GM23248 (cell line): ENCODE measurements around the gene UPK1A. TPM values are rescaled to one million over a fixed set of nuclear protein-coding genes. Genes with fewer than 3 reads are reported as not detected.

Source experiments
- DNase-seq: peaks from one replicate; pipeline ENCODE4 v3.0.0-alpha.2; 2015
- H2AFZ ChIP-seq: fragments of 200-600 bp; sonication (generic); 2 replicates; pipeline ENCODE4 v1.6.1; 2016; ENCODE audit warnings: antibody characterized with exemption
- H3F3A ChIP-seq: fragments of 200-600 bp; sonication (generic); 2 replicates; pipeline ENCODE4 v1.6.1; 2016; ENCODE audit warnings: mild to moderate bottlenecking, antibody characterized with exemption, mixed run types; ENCODE audit not compliant: insufficient read depth
- H3K27ac ChIP-seq: fragments of 200-600 bp; sonication (generic); 2 replicates; pipeline ENCODE4 v1.5.1; 2016; ENCODE audit warnings: mild to moderate bottlenecking
- H3K27me3 ChIP-seq: fragments of 200-600 bp; sonication (generic); replicated peaks from 2 replicates; pipeline ENCODE4 v1.6.1; 2016; ENCODE audit warnings: mild to moderate bottlenecking; ENCODE audit not compliant: insufficient read depth
- H3K36me3 ChIP-seq: fragments of 200-600 bp; sonication (generic); 2 replicates; pipeline ENCODE4 v1.6.1; 2016; ENCODE audit warnings: low read depth, mild to moderate bottlenecking
- H3K4me1 ChIP-seq: fragments of 200-600 bp; sonication (generic); 2 replicates; pipeline ENCODE4 v1.6.1; 2016; ENCODE audit warnings: mild to moderate bottlenecking; ENCODE audit not compliant: insufficient read depth
- H3K4me2 ChIP-seq: fragments of 200-600 bp; sonication (generic); one replicate; pipeline ENCODE4 v1.6.1; 2016; ENCODE audit warnings: mild to moderate bottlenecking; ENCODE audit not compliant: unreplicated experiment
- H3K4me3 ChIP-seq: fragments of 200-600 bp; sonication (generic); 2 replicates; pipeline ENCODE4 v1.5.1; 2016; ENCODE audit warnings: mild to moderate bottlenecking
- H3K79me2 ChIP-seq: fragments of 200-600 bp; sonication (generic); 2 replicates; pipeline ENCODE4 v1.6.1; 2016; ENCODE audit warnings: mild to moderate bottlenecking; ENCODE audit not compliant: insufficient read depth
- H3K9ac ChIP-seq: fragments of 200-600 bp; sonication (generic); 2 replicates; pipeline ENCODE4 v1.6.1; 2016; ENCODE audit warnings: mild to moderate bottlenecking
- H3K9me2 ChIP-seq: fragments of 200-600 bp; sonication (generic); 2 replicates; pipeline ENCODE4 v1.6.1; 2016; ENCODE audit warnings: mixed run types, mild to moderate bottlenecking, moderate library complexity; ENCODE audit not compliant: insufficient read depth
- H3K9me3 ChIP-seq: fragments of 200-600 bp; sonication (generic); one replicate; pipeline ENCODE4 v1.6.1; 2017; ENCODE audit warnings: low read depth
- H4K20me1 ChIP-seq: fragments of 200-600 bp; sonication (generic); 2 replicates; pipeline ENCODE4 v1.6.0; 2016; ENCODE audit not compliant: insufficient read depth
- EZH2 ChIP-seq: fragments of 200-600 bp; sonication (generic); IDR thresholded peaks from 2 replicates; pipeline ENCODE4 v1.6.1; 2018; ENCODE audit warnings: antibody characterized with exemption, mild to moderate bottlenecking; ENCODE audit not compliant: insufficient read depth, poor library complexity, severe bottlenecking
- EZH2phosphoT487 ChIP-seq: fragments of 200-600 bp; sonication (generic); IDR thresholded peaks from 2 replicates; pipeline ENCODE4 v1.6.1; 2018; ENCODE audit warnings: antibody characterized with exemption, moderate library complexity, mild to moderate bottlenecking, low read depth; ENCODE audit not compliant: insufficient read depth
- WGBS, 2 experiments: methylation state at CpG; one replicate each; pipeline ENCODE4 v1.1.6; 2015 to 2017; ENCODE audit warnings: low lambda C conversion rate in 2 of 2, low coverage in 1 of 2; ENCODE audit errors: missing lambda C conversion rate in 2 of 2; 5-methylcytosine and 5-hydroxymethylcytosine counted together
- in situ Hi-C: fragments of 300-500 bp; cut with MboI; formaldehyde crosslinking; loops from 2 replicates; pipeline ENCODE4 v1.15.0; 2020
- polyA plus RNA-seq: library from polyadenylated mRNA; unstranded; fragments of >200 nt; fragmentation: Nextera tagmentation; extraction: Ambion mirVana; gene quantifications from 2 replicates; pipeline ENCODE4 v1.2.1, GENCODE V29; 2016
- total RNA-seq: library from RNA; depleted of rRNA; stranded (reverse); fragments of >200 nt; shearing (Covaris generic); gene quantifications from 2 replicates; pipeline ENCODE4 v1.2.3, GENCODE V29; 2014; rRNA removed

Gene UPK1A
- total and polyA plus RNA-seq, 2 experiments from 2014 or later, result not detected

- H3K36me3 ChIP-seq, result peaks cover 25% of the 10 kb centered on the region; the same call in 1 of the 2 replicates
- in situ Hi-C loops, result no loop called here
- no peak overlapping the region for H2AFZ ChIP-seq
- H3K79me2 ChIP-seq, result peaks cover 37% of the 10 kb centered on the region
- no peaks in the 10 kb centered on the region for H3K27me3 ChIP-seq
- no peak overlapping the region for H3K27ac ChIP-seq
- no peaks in the 10 kb centered on the region for H3K9me3 ChIP-seq
- TF ChIP-seq EZH2phosphoT487 (no peak), EZH2 (no peak)
- WGBS, 2 experiments, result 98 to 99% methylated on average over 12 of the region's 12 CpGs
- no peak overlapping the region for H3K4me2 ChIP-seq
- H3F3A ChIP-seq, result no peaks in the 10 kb centered on the region
- H4K20me1 ChIP-seq, result no peaks in the 10 kb centered on the region
- H3K9me2 ChIP-seq, result no peaks in the 10 kb centered on the region
- no peak overlapping the region for H3K9ac ChIP-seq
- H3K4me3 ChIP-seq, result no peak overlapping the region
- no peaks in the 10 kb centered on the region for H3K4me1 ChIP-seq
- no peak for DNase-seq
These were observed 58.2 kb downstream of the UPK1A start for GRCh38 chr19:35724560-35724959.

GRCh38 chr19:35725216-35725861, 59.0 kb downstream of the UPK1A start:
- Histone ChIP-seq H3K4me3 (no peak overlapping the region), H3K36me3 (peaks cover 28% of the 10 kb centered on the region; the same call in 1 of the 2 replicates), H3K9me3 (no peaks in the 10 kb centered on the region), H4K20me1 (no peaks in the 10 kb centered on the region), H3K27ac (no peak overlapping the region), H3K79me2 (peaks cover 29% of the 10 kb centered on the region), H3K27me3 (no peaks in the 10 kb centered on the region), H3K9ac (no peak overlapping the region), H3K4me1 (no peaks in the 10 kb centered on the region), H3K4me2 (no peak overlapping the region), H2AFZ (no peak overlapping the region), H3F3A (no peaks in the 10 kb centered on the region), H3K9me2 (no peaks in the 10 kb centered on the region)
- no peak for DNase-seq
- in situ Hi-C loops, result no loop called here
- no peak for TF ChIP-seq EZH2phosphoT487
- no peak for TF ChIP-seq EZH2
- WGBS, 2 experiments, result 92 to 93% methylated on average over 20 to 23 of the region's 23 CpGs

- TF ChIP-seq EZH2phosphoT487 (no peak), EZH2 (no peak)
- H3K9ac ChIP-seq, result no peak overlapping the region
- no peaks in the 10 kb centered on the region for H3K9me3 ChIP-seq
- no peaks in the 10 kb centered on the region for H3F3A ChIP-seq
- no peak overlapping the region for H3K4me2 ChIP-seq
- WGBS, 2 experiments, result 92 to 96% methylated on average over 25 of the region's 25 CpGs
- H3K36me3 ChIP-seq, result peaks cover 36% of the 10 kb centered on the region; the same call in 1 of the 2 replicates
- H3K79me2 ChIP-seq, result peaks cover 13% of the 10 kb centered on the region; the same call in 1 of the 2 replicates
- no peaks in the 10 kb centered on the region for H3K9me2 ChIP-seq
- no peaks in the 10 kb centered on the region for H4K20me1 ChIP-seq
- in situ Hi-C loops, result no loop called here
- H3K27me3 ChIP-seq, result no peaks in the 10 kb centered on the region
- H3K4me1 ChIP-seq, result no peaks in the 10 kb centered on the region
- H3K4me3 ChIP-seq, result no peak overlapping the region
- H3K27ac ChIP-seq, result no peak overlapping the region
- no peak overlapping the region for H2AFZ ChIP-seq
- DNase-seq, result no peak
These were observed 61.0 kb downstream of the UPK1A start for GRCh38 chr19:35727053-35727955.

Other genes starting within 250 kb of the UPK1A start
- gene FFAR2, start 218.3 kb upstream of the UPK1A start, total RNA-seq, result not detected in 2 replicates
- gene FFAR2, start 218.3 kb upstream of the UPK1A start, polyA plus RNA-seq, result not detected in 2 replicates
- not detected in 2 replicates for gene KRTDAP, start 176.1 kb upstream of the UPK1A start, total RNA-seq
- gene KRTDAP, start 176.1 kb upstream of the UPK1A start, polyA plus RNA-seq, result not detected in 2 replicates
- gene DMKN, start 152.9 kb upstream of the UPK1A start, total RNA-seq, result 20.0 and 25.4 TPM in 2 replicates
- 30.9 and 34.5 TPM in 2 replicates for gene DMKN, start 152.9 kb upstream of the UPK1A start, polyA plus RNA-seq
- 3.2 and 4.3 TPM in 2 replicates for gene SBSN, start 138.2 kb upstream of the UPK1A start, total RNA-seq
- 7.9 and 8.8 TPM in 2 replicates for gene SBSN, start 138.2 kb upstream of the UPK1A start, polyA plus RNA-seq
- gene GAPDHS, start 133.1 kb upstream of the UPK1A start, total RNA-seq, result not detected in 2 replicates
- gene GAPDHS, start 133.1 kb upstream of the UPK1A start, polyA plus RNA-seq, result not detected in 2 replicates
- gene TMEM147, start 120.9 kb upstream of the UPK1A start, total RNA-seq, result 108 and 129 TPM in 2 replicates
- 203 and 214 TPM in 2 replicates for gene TMEM147, start 120.9 kb upstream of the UPK1A start, polyA plus RNA-seq
- not detected in 2 replicates for gene ATP4A, start 102.9 kb upstream of the UPK1A start, total RNA-seq
- gene ATP4A, start 102.9 kb upstream of the UPK1A start, polyA plus RNA-seq, result not detected in 2 replicates
- gene PMIS2, start 80.3 kb upstream of the UPK1A start, total RNA-seq, result not detected in 2 replicates
- not detected in 2 replicates for gene PMIS2, start 80.3 kb upstream of the UPK1A start, polyA plus RNA-seq
- 8.5 and 10.1 TPM in 2 replicates for gene HAUS5, start 53.8 kb upstream of the UPK1A start, total RNA-seq
- 7.4 and 9.6 TPM in 2 replicates for gene HAUS5, start 53.8 kb upstream of the UPK1A start, polyA plus RNA-seq
- 57.3 and 74.7 TPM in 2 replicates for gene RBM42, start 37.5 kb upstream of the UPK1A start, total RNA-seq
- 82.5 and 86.2 TPM in 2 replicates for gene RBM42, start 37.5 kb upstream of the UPK1A start, polyA plus RNA-seq
- not detected in 2 replicates for gene ETV2, start 24.8 kb upstream of the UPK1A start, total RNA-seq
- 0.91 and 0.93 TPM in 2 replicates for gene ETV2, start 24.8 kb upstream of the UPK1A start, polyA plus RNA-seq
- 328 and 423 TPM in 2 replicates for gene COX6B1, start 18.2 kb upstream of the UPK1A start, total RNA-seq
- 448 and 472 TPM in 2 replicates for gene COX6B1, start 18.2 kb upstream of the UPK1A start, polyA plus RNA-seq
- not detected in 2 replicates for gene ZBTB32, start 38.0 kb downstream of the UPK1A start, total RNA-seq
- not detected in 2 replicates for gene ZBTB32, start 38.0 kb downstream of the UPK1A start, polyA plus RNA-seq
- 6.8 and 7.5 TPM in 2 replicates for gene KMT2B, start 51.5 kb downstream of the UPK1A start, total RNA-seq
- 4.0 and 4.1 TPM in 2 replicates for gene KMT2B, start 51.5 kb downstream of the UPK1A start, polyA plus RNA-seq
- gene IGFLR1, start 75.9 kb downstream of the UPK1A start, total RNA-seq, result 1.4 TPM in 1 of 2 replicates, not detected in the other
- 3.2 and 3.3 TPM in 2 replicates for gene IGFLR1, start 75.9 kb downstream of the UPK1A start, polyA plus RNA-seq
- gene U2AF1L4, start 78.9 kb downstream of the UPK1A start, total RNA-seq, result 10.7 and 18.8 TPM in 2 replicates
- gene U2AF1L4, start 78.9 kb downstream of the UPK1A start, polyA plus RNA-seq, result 23.1 and 25.3 TPM in 2 replicates
- 15.7 and 21.6 TPM in 2 replicates for gene PSENEN, start 79.1 kb downstream of the UPK1A start, total RNA-seq
- 99.7 and 108 TPM in 2 replicates for gene PSENEN, start 79.1 kb downstream of the UPK1A start, polyA plus RNA-seq
- gene LIN37, start 82.1 kb downstream of the UPK1A start, total RNA-seq, result 12.0 and 12.3 TPM in 2 replicates
- 9.5 and 9.7 TPM in 2 replicates for gene LIN37, start 82.1 kb downstream of the UPK1A start, polyA plus RNA-seq
- gene HSPB6, start 90.5 kb downstream of the UPK1A start, total RNA-seq, result 14.1 and 24.3 TPM in 2 replicates
- gene HSPB6, start 90.5 kb downstream of the UPK1A start, polyA plus RNA-seq, result 220 and 238 TPM in 2 replicates
- 2.7 and 7.6 TPM in 2 replicates for gene PROSER3, start 91.7 kb downstream of the UPK1A start, total RNA-seq
- gene PROSER3, start 91.7 kb downstream of the UPK1A start, polyA plus RNA-seq, result 10.9 and 12.6 TPM in 2 replicates
- gene ARHGAP33, start 109.0 kb downstream of the UPK1A start, total RNA-seq, result 2.0 and 24.9 TPM in 2 replicates
- gene ARHGAP33, start 109.0 kb downstream of the UPK1A start, polyA plus RNA-seq, result 1.1 and 1.9 TPM in 2 replicates
- not detected in 2 replicates for gene PRODH2, start 146.3 kb downstream of the UPK1A start, total RNA-seq
- not detected in 2 replicates for gene PRODH2, start 146.3 kb downstream of the UPK1A start, polyA plus RNA-seq
- not detected in 2 replicates for gene NPHS1, start 186.0 kb downstream of the UPK1A start, total RNA-seq
- gene NPHS1, start 186.0 kb downstream of the UPK1A start, polyA plus RNA-seq, result not detected in 2 replicates
- gene KIRREL2, start 190.4 kb downstream of the UPK1A start, total RNA-seq, result not detected in 2 replicates
- not detected in 2 replicates for gene KIRREL2, start 190.4 kb downstream of the UPK1A start, polyA plus RNA-seq
- 10.6 and 20.4 TPM in 2 replicates for gene APLP1, start 202.1 kb downstream of the UPK1A start, total RNA-seq
- 16.7 and 16.8 TPM in 2 replicates for gene APLP1, start 202.1 kb downstream of the UPK1A start, polyA plus RNA-seq
- 5.0 and 7.6 TPM in 2 replicates for gene NFKBID, start 234.0 kb downstream of the UPK1A start, total RNA-seq
- 3.9 and 7.1 TPM in 2 replicates for gene NFKBID, start 234.0 kb downstream of the UPK1A start, polyA plus RNA-seq
- not detected in 2 replicates for gene HCST, start 236.0 kb downstream of the UPK1A start, total RNA-seq
- 9.1 and 11.3 TPM in 2 replicates for gene HCST, start 236.0 kb downstream of the UPK1A start, polyA plus RNA-seq
- gene TYROBP, start 241.8 kb downstream of the UPK1A start, total RNA-seq, result not detected in 2 replicates
- not detected in 2 replicates for gene TYROBP, start 241.8 kb downstream of the UPK1A start, polyA plus RNA-seq